Ishikawa (cell line): Measurements from ENCODE around the gene EBPL.

ENCODE experiments used
- CEBPB ChIP-seq: IDR thresholded peaks from 2 replicates; pipeline ENCODE4 v1.6.1; 2012
- CREB1 ChIP-seq: IDR thresholded peaks from 2 replicates; pipeline ENCODE4 v1.6.1; 2012; ENCODE audit warnings: low read depth
- EGR1 ChIP-seq: IDR thresholded peaks from 2 replicates; pipeline ENCODE4 v1.6.1; 2012
- EP300 ChIP-seq: IDR thresholded peaks from 2 replicates; pipeline ENCODE4 v1.6.1; 2012; ENCODE audit warnings: borderline replicate concordance
- FOXM1 ChIP-seq: IDR thresholded peaks from 2 replicates; pipeline ENCODE4 v1.6.1; 2012; ENCODE audit warnings: low read depth, borderline replicate concordance
- MAX ChIP-seq: IDR thresholded peaks from 2 replicates; pipeline ENCODE4 v1.6.1; 2012
- NFIC ChIP-seq: IDR thresholded peaks from 2 replicates; pipeline ENCODE4 v1.6.1; 2012
- RAD21 ChIP-seq: IDR thresholded peaks from 2 replicates; pipeline ENCODE4 v1.6.1; 2012; ENCODE audit warnings: low read depth
- REST ChIP-seq: IDR thresholded peaks from 2 replicates; pipeline ENCODE4 v1.6.1; 2012; ENCODE audit warnings: low read depth, mild to moderate bottlenecking
- TAF1 ChIP-seq: IDR thresholded peaks from 2 replicates; pipeline ENCODE4 v1.6.1; 2012; ENCODE audit warnings: low read depth, mild to moderate bottlenecking
- TCF12 ChIP-seq: IDR thresholded peaks from 2 replicates; pipeline ENCODE4 v1.6.1; 2012; ENCODE audit warnings: low read depth
- TEAD4 ChIP-seq: IDR thresholded peaks from 2 replicates; pipeline ENCODE4 v1.6.1; 2012
- USF1 ChIP-seq: IDR thresholded peaks from 2 replicates; pipeline ENCODE4 v1.6.1; 2012
- YY1 ChIP-seq: IDR thresholded peaks from 2 replicates; pipeline ENCODE4 v1.6.1; 2012; ENCODE audit warnings: low read depth
- ZBTB7A ChIP-seq: IDR thresholded peaks from 2 replicates; pipeline ENCODE4 v1.6.1; 2012; ENCODE audit warnings: low read depth

The EBPL gene

GRCh38 chr13:49636705-49637104 is 54.6 kb downstream of the EBPL start:
- TF ChIP-seq FOXM1 (no peak), NFIC (no peak), RAD21 (no peak)

GRCh38 chr13:49635599-49636433 is 55.5 kb downstream of the EBPL start:
- TF ChIP-seq USF1 = no peak
- no peak for TF ChIP-seq CREB1
- no peak for TF ChIP-seq TEAD4

- TF ChIP-seq USF1 = no peak
- TF ChIP-seq NFIC = no peak
- TF ChIP-seq RAD21 = no peak
- no peak for TF ChIP-seq MAX
- TF ChIP-seq EP300 = no peak
- no peak for TF ChIP-seq REST
- no peak for TF ChIP-seq YY1
- TF ChIP-seq CREB1 = no peak
- TF ChIP-seq TAF1 = no peak
Observed at GRCh38 chr13:49633710-49634109, 57.6 kb downstream of the EBPL start.

GRCh38 chr13:49632156-49632555 is 59.1 kb downstream of the EBPL start:
- no peak for TF ChIP-seq CREB1

- TF ChIP-seq YY1 (no peak), TCF12 (no peak), EGR1 (no peak), TEAD4 (no peak), RAD21 (no peak), MAX (no peak), USF1 (no peak), TAF1 (no peak), EP300 (no peak), NFIC (no peak), FOXM1 (no peak), CREB1 (no peak), ZBTB7A (no peak)
Observed at GRCh38 chr13:49630580-49630979, 60.7 kb downstream of the EBPL start.

- TF ChIP-seq NFIC (no peak), TEAD4 (no peak), FOXM1 (no peak), TAF1 (no peak), YY1 (no peak), CREB1 (no peak), TCF12 (no peak), MAX (no peak), EGR1 (no peak), EP300 (no peak), USF1 (no peak), REST (no peak), CEBPB (no peak), RAD21 (no peak), ZBTB7A (no peak)
Observed at GRCh38 chr13:49629947-49630346, 61.3 kb downstream of the EBPL start.
